Glutamatergic neuron (in vitro differentiated cells): Measurements from ENCODE around the gene OSBPL6. TPM values are rescaled to one million over a fixed set of nuclear protein-coding genes. Genes with fewer than 3 reads are reported as not detected.

Source experiments
- DNase-seq: peaks from one replicate; pipeline ENCODE4 v3.0.0; 2022
- H3K27ac Mint-ChIP-seq: one replicate; pipeline ENCODE4 v1.8.0; 2020; ENCODE audit warnings: mild to moderate bottlenecking, mixed read lengths, inconsistent platforms; ENCODE audit not compliant: unreplicated experiment
- H3K27me3 Mint-ChIP-seq: one replicate; pipeline ENCODE4 v1.8.0; 2020; ENCODE audit warnings: mild to moderate bottlenecking, moderate library complexity, mixed read lengths, inconsistent platforms; ENCODE audit not compliant: unreplicated experiment
- H3K36me3 Mint-ChIP-seq: one replicate; pipeline ENCODE4 v1.8.0; 2020; ENCODE audit warnings: mild to moderate bottlenecking, mixed read lengths, inconsistent platforms; ENCODE audit not compliant: unreplicated experiment
- H3K4me1 Mint-ChIP-seq: one replicate; pipeline ENCODE4 v1.8.0; 2020; ENCODE audit warnings: mild to moderate bottlenecking, low read depth, mixed read lengths, inconsistent platforms; ENCODE audit not compliant: unreplicated experiment
- H3K4me3 Mint-ChIP-seq: one replicate; pipeline ENCODE4 v1.8.0; 2020; ENCODE audit warnings: mild to moderate bottlenecking, mixed read lengths, inconsistent platforms; ENCODE audit not compliant: unreplicated experiment
- H3K9me3 Mint-ChIP-seq: one replicate; pipeline ENCODE4 v1.8.0; 2020; ENCODE audit warnings: mild to moderate bottlenecking, moderate library complexity, mixed read lengths, inconsistent platforms; ENCODE audit not compliant: unreplicated experiment
- total RNA-seq: library from RNA; stranded (reverse); fragmentation: NEBNext Ultra II Directional; extraction: Animal tissue kit (Norgen Biotek cat#: 25700); gene quantifications from one replicate; pipeline ENCODE4 v1.2.1, GENCODE V29; 2021; ENCODE audit not compliant: unreplicated experiment
- TF ChIP-seq, protein P1 (sequence below): fragments of 200-600 bp; sonication (generic); IDR thresholded peaks from one replicate; pipeline ENCODE4 v1.5.0; 2021; ENCODE audit not compliant: partially characterized antibody, unreplicated experiment

The OSBPL6 gene
- total RNA-seq, 1 donor from 2014 or later = 14.4 TPM

DNA sequence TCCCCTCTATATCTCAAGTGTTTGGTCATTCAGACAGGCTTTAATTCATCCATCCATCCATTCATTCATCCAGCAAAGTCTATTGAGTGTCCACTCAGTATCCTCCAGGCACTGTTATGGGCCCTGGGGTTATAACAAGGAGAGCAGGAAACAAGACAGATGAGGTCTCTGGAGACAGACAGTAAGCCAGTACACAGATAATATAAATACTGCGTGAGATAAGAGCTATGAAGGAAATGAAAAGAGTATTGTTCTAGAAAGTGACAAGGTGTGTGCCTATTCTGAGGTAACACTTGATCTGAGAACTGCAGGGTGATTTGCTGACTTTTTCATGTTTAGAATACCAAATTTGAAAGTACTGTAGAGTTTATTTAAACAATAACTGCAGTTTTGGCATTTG, 98.3 kb downstream of the OSBPL6 start:
- no peak for DNase-seq
- H3K4me3 Mint-ChIP-seq = no peak overlapping the region
- H3K4me1 Mint-ChIP-seq = no peaks in the 10 kb centered on the region
- H3K36me3 Mint-ChIP-seq = no peaks in the 10 kb centered on the region
- TF ChIP-seq, protein P1, sequence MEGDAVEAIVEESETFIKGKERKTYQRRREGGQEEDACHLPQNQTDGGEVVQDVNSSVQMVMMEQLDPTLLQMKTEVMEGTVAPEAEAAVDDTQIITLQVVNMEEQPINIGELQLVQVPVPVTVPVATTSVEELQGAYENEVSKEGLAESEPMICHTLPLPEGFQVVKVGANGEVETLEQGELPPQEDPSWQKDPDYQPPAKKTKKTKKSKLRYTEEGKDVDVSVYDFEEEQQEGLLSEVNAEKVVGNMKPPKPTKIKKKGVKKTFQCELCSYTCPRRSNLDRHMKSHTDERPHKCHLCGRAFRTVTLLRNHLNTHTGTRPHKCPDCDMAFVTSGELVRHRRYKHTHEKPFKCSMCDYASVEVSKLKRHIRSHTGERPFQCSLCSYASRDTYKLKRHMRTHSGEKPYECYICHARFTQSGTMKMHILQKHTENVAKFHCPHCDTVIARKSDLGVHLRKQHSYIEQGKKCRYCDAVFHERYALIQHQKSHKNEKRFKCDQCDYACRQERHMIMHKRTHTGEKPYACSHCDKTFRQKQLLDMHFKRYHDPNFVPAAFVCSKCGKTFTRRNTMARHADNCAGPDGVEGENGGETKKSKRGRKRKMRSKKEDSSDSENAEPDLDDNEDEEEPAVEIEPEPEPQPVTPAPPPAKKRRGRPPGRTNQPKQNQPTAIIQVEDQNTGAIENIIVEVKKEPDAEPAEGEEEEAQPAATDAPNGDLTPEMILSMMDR = no peak
- no peak overlapping the region for H3K27ac Mint-ChIP-seq
- no peaks in the 10 kb centered on the region for H3K27me3 Mint-ChIP-seq
- no peaks in the 10 kb centered on the region for H3K9me3 Mint-ChIP-seq

DNA sequence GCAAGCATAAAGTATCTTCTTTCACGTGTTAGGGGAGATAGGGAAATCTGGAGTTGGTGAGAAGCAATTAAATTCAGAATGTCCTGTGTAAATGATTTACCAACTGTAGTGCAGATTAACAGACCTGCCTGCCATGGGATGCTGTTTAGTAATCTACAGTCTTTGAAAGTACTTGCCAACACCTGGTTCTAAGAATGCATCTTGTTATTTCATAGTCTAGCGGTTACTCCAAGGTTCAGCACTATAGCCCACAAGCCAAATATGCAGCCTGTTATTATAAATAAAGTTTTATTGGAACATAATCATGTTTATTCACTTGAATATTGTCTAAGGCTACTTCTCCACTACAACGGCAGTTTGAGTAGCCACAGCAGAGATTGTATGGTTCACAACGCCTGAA, 100.8 kb downstream of the OSBPL6 start:
- Mint-ChIP-seq H3K4me1 (no peaks in the 10 kb centered on the region), H3K4me3 (no peak overlapping the region), H3K36me3 (no peaks in the 10 kb centered on the region), H3K9me3 (no peaks in the 10 kb centered on the region), H3K27me3 (no peaks in the 10 kb centered on the region), H3K27ac (no peak overlapping the region)
- no peak for DNase-seq
- TF ChIP-seq, protein P1 = no peak

DNA sequence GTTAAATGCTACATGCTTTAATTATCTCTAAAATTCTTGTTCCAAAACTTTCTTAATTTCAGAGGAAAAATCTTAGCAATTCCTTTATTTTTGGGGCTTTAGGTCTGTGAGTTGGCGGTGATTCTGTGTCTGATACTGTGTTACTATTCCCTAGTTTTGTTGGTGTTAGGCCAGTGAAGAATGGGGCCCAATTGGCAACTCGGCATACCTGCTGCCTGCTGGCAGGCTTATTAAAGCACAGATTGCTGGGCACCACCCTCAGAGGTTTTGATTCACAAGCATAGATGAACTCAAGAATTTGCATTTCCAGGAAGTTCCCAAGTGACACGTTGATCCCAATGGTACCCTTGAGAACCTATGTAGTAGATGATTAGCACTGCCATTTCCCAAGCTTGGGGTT, 101.6 kb downstream of the OSBPL6 start:
- H3K9me3 Mint-ChIP-seq = no peaks in the 10 kb centered on the region
- no peak overlapping the region for H3K4me3 Mint-ChIP-seq
- TF ChIP-seq, protein P1 = no peak
- H3K36me3 Mint-ChIP-seq = no peaks in the 10 kb centered on the region
- no peaks in the 10 kb centered on the region for H3K4me1 Mint-ChIP-seq
- no peaks in the 10 kb centered on the region for H3K27me3 Mint-ChIP-seq
- H3K27ac Mint-ChIP-seq = no peak overlapping the region
- DNase-seq = no peak

DNA sequence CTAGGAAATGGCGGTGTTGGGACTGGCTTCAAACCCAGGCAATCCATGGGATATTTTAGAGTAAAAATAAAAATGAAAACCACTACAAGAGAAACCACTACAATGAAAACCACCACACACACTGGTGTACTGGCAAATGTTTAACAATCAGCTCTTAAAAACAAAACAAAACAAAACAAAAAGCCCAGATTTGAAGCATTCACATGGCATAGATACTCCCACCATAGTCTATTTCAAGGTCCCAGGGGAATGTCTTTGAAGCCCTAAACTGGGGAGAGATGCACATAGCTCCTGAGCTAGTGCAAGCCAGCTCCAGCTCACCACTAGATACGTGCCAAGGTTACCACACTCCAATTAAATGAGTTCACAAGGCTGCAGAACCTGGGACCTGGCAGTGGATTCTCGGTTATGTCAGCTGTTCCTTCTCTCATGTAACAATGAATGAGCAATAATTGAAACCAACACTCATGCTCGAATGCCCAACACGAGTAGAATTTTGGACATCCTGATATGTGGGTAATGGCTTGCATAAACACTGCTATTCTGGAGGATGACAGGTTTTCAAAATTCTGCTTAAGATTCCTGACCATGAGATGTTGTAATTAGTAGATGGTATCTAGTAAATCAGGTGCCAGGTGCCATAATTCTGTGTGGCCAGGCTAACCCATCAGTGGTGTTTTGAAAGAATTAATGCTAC, 102.2 kb downstream of the OSBPL6 start:
- Mint-ChIP-seq H3K36me3 (no peaks in the 10 kb centered on the region), H3K27ac (no peak overlapping the region), H3K4me1 (no peaks in the 10 kb centered on the region), H3K27me3 (no peaks in the 10 kb centered on the region), H3K9me3 (no peaks in the 10 kb centered on the region), H3K4me3 (no peak overlapping the region)
- DNase-seq = no peak
- TF ChIP-seq, protein P1 = no peak

DNA sequence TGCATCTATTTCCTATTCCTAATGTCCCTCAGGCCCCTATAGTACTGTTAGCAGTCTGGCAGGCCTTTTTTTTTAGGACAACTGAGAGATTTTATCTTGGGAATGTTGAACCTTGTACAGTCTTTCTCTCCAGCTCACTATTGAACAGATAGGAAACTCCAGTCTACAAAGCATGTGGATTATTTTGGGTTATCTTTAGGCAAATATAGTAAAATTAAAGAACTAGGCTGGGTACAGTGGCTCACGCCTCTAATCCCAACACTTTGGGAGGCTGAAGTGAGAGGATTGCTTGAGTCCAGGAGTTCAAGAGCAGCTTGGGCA, 102.7 kb downstream of the OSBPL6 start:
- DNase-seq = no peak
- Mint-ChIP-seq H3K36me3 (no peaks in the 10 kb centered on the region), H3K4me1 (no peaks in the 10 kb centered on the region), H3K9me3 (no peaks in the 10 kb centered on the region), H3K4me3 (no peak overlapping the region), H3K27ac (no peak overlapping the region), H3K27me3 (no peaks in the 10 kb centered on the region)
- TF ChIP-seq, protein P1 = no peak
